K562 treated with DMSO at 1 percent for 24 hours (cell line): Measurements from ENCODE around the gene EIF3J. TPM values are rescaled to one million over a fixed set of nuclear protein-coding genes. Genes with fewer than 3 reads are reported as not detected.

ENCODE experiments used
- total RNA-seq: library from RNA; unstranded; fragments of 300-600 nt; gene quantifications from 2 replicates; pipeline ENCODE4 v1.2.3, GENCODE V29; 2022; ENCODE audit warnings: low read depth; ENCODE audit not compliant: insufficient read depth

EIF3J gene, protein sequence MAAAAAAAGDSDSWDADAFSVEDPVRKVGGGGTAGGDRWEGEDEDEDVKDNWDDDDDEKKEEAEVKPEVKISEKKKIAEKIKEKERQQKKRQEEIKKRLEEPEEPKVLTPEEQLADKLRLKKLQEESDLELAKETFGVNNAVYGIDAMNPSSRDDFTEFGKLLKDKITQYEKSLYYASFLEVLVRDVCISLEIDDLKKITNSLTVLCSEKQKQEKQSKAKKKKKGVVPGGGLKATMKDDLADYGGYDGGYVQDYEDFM
- 45.6 and 56.2 TPM in 2 replicates for total RNA-seq

DNA sequence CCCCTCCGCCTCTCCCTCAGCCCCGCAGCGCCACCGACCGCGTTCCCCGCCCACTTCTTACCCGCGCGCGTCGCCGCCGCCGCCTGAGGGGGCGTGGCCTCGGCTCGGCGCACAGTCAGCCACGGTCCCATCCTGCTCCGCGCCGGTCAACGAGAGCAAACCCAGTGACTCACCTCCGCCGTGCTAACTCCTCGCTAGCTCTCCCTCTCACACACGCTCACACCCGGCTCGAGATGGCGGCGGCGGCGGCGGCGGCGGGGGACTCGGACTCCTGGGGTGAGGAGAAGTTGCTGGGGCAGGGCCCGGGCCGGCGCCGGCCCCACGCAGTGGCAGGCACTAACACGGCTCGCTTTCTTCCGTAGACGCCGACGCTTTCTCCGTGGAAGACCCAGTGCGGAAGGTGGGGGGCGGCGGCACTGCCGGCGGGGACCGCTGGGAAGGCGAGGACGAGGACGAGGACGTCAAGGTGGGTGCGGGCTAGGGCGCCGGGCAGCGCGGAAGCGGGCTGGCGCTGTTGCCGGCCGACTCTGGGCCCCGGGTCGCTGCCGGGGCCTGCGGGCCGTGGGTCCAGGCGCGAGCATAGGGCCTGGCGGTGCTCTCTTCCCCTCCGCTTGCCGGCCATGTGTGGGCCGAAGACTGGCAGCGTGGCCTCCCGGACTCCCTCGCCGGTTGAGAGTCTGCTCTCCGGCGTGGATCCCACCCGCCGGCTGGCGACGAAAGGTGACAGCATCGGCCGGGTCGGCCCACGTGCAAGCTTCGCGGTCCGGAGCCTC lies at the start of gene EIF3J:
TSS of gene EIF3J (plus strand) at position 186 of the 773 bp plus-strand sequence. CDS start at position 234, 48 bp downstream.

Other genes starting within 250 kb of the EIF3J start
- gene GOLM2, start 248.4 kb upstream of the EIF3J start, total RNA-seq: 33.3 and 35.4 TPM in 2 replicates
- 16.2 and 28.8 TPM in 2 replicates for gene CTDSPL2, start 109.5 kb upstream of the EIF3J start, total RNA-seq
- gene SPG11, start 126.5 kb downstream of the EIF3J start, total RNA-seq: 34.8 and 42.9 TPM in 2 replicates
- 2.1 and 2.8 TPM in 2 replicates for gene PATL2, start 174.2 kb downstream of the EIF3J start, total RNA-seq
- 1,112 and 1,265 TPM in 2 replicates for gene B2M, start 174.4 kb downstream of the EIF3J start, total RNA-seq
- gene TRIM69, start 199.4 kb downstream of the EIF3J start, total RNA-seq: 8.8 and 10.3 TPM in 2 replicates